Fibroblast of lung (primary cell): ENCODE measurements around the gene AGBL4. TPM values are rescaled to one million over a fixed set of nuclear protein-coding genes. Genes with fewer than 3 reads are reported as not detected.

Experiments
- DNase-seq, 2 donors: peaks; one replicate each; pipeline versions ENCODE4 v3.0.0 to v3.0.0-alpha.2; 2010; ENCODE audit warnings: low read depth in 2 of 2
- H2AFZ ChIP-seq: 2 replicates; pipeline ENCODE4 v1.5.1; 2012; ENCODE audit warnings: low read length, control low read depth, inconsistent platforms
- H3K27ac ChIP-seq: 2 replicates; pipeline ENCODE4 v1.5.1; 2011; ENCODE audit warnings: low read length, control low read depth; ENCODE audit not compliant: insufficient read depth
- H3K27me3 ChIP-seq: 2 replicates; pipeline ENCODE4 v1.5.1; 2011; ENCODE audit warnings: mild to moderate bottlenecking, low read length; ENCODE audit not compliant: control insufficient read depth, insufficient read depth
- H3K36me3 ChIP-seq: 2 replicates; pipeline ENCODE4 v1.5.1; 2011; ENCODE audit warnings: low read length; ENCODE audit not compliant: control insufficient read depth, insufficient read depth
- H3K4me1 ChIP-seq: 2 replicates; pipeline ENCODE4 v1.5.1; 2011; ENCODE audit warnings: low read length; ENCODE audit not compliant: control insufficient read depth, insufficient read depth; ENCODE audit errors: extremely low read depth
- H3K4me2 ChIP-seq: 2 replicates; pipeline ENCODE4 v1.5.1; 2011; ENCODE audit warnings: low read length, control low read depth; ENCODE audit not compliant: insufficient read depth; ENCODE audit errors: extremely low read depth
- H3K4me3 ChIP-seq, 4 experiments: fragments of 200-600 bp in 1 of 4; sonication (generic) in 1 of 4; replicated peaks in 1 of 4; 2 replicates each; pipeline ENCODE4 v1.5.1; 2011 to 2016; ENCODE audit warnings: low read length in 4 of 4, low read depth in 3 of 4, mild to moderate bottlenecking in 3 of 4, control low read depth in 2 of 4, inconsistent platforms in 1 of 4, mixed read lengths in 1 of 4; ENCODE audit not compliant: insufficient read depth in 1 of 4; ENCODE audit errors: control extremely low read depth in 1 of 4
- H3K79me2 ChIP-seq: 2 replicates; pipeline ENCODE4 v1.5.1; 2012; ENCODE audit warnings: mild to moderate bottlenecking, low read length, inconsistent platforms; ENCODE audit not compliant: control insufficient read depth, insufficient read depth
- H3K9ac ChIP-seq: 2 replicates; pipeline ENCODE4 v1.5.1; 2011; ENCODE audit warnings: mild to moderate bottlenecking, low read length, control low read depth; ENCODE audit not compliant: insufficient read depth
- H3K9me3 ChIP-seq: 2 replicates; pipeline ENCODE4 v1.5.1; 2012; ENCODE audit warnings: low read depth, low read length; ENCODE audit not compliant: control insufficient read depth, insufficient read depth
- H4K20me1 ChIP-seq: 2 replicates; pipeline ENCODE4 v1.5.1; 2011; ENCODE audit warnings: low read length; ENCODE audit not compliant: control insufficient read depth, insufficient read depth; ENCODE audit errors: extremely low read depth
- EZH2 ChIP-seq: IDR thresholded peaks from 2 replicates; pipeline ENCODE4 v1.5.1; 2012; ENCODE audit warnings: low read length, control low read depth, mild to moderate bottlenecking; ENCODE audit errors: missing control alignments
- polyA plus RNA-seq, 2 donors: library from polyadenylated mRNA; depleted of rRNA in 1 of 2; stranded (reverse) in 1 of 2; unstranded in 1 of 2; fragments of >200 nt; gene quantifications; 2 replicates each; pipeline ENCODE4 v1.2.1, GENCODE V29; 2011 to 2012; ENCODE audit warnings: missing spikeins in 1 of 2
- total RNA-seq: library from RNA; depleted of rRNA; stranded (reverse); fragments of >200 nt; gene quantifications from 2 replicates; pipeline ENCODE4 v1.2.1, GENCODE V29; 2014
- TF ChIP-seq, protein P1 (sequence below), 2 donors: IDR thresholded peaks in 1 of 2; conservative IDR thresholded peaks in 1 of 2; 1 replicate in 1 of 2; 2 replicates in 1 of 2; pipeline ENCODE4 v1.5.1; 2011 to 2012; ENCODE audit warnings: low read length in 2 of 2, control low read depth in 1 of 2, inconsistent platforms in 1 of 2, low read depth in 1 of 2, mild to moderate bottlenecking in 1 of 2

AGBL4 gene
- total and polyA plus RNA-seq, 2 donors (not counting 1 experiment from before 2014, with no cell fraction given), result not detected

GRCh38 chr1:49397086-49397485 is 626.7 kb downstream of the AGBL4 start:
- Histone ChIP-seq H3K9me3 (no peaks in the 10 kb centered on the region), H3K27ac (no peak overlapping the region), H3K4me3 (no peak overlapping the region), H3K9ac (no peak overlapping the region), H3K79me2 (no peaks in the 10 kb centered on the region), H4K20me1 (no peaks in the 10 kb centered on the region), H3K4me1 (no peaks in the 10 kb centered on the region), H3K36me3 (no peaks in the 10 kb centered on the region), H3K27me3 (no peaks in the 10 kb centered on the region), H2AFZ (no peak overlapping the region), H3K4me2 (no peak overlapping the region)
- TF ChIP-seq EZH2, result no peak
- TF ChIP-seq, protein P1, sequence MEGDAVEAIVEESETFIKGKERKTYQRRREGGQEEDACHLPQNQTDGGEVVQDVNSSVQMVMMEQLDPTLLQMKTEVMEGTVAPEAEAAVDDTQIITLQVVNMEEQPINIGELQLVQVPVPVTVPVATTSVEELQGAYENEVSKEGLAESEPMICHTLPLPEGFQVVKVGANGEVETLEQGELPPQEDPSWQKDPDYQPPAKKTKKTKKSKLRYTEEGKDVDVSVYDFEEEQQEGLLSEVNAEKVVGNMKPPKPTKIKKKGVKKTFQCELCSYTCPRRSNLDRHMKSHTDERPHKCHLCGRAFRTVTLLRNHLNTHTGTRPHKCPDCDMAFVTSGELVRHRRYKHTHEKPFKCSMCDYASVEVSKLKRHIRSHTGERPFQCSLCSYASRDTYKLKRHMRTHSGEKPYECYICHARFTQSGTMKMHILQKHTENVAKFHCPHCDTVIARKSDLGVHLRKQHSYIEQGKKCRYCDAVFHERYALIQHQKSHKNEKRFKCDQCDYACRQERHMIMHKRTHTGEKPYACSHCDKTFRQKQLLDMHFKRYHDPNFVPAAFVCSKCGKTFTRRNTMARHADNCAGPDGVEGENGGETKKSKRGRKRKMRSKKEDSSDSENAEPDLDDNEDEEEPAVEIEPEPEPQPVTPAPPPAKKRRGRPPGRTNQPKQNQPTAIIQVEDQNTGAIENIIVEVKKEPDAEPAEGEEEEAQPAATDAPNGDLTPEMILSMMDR (conservative IDR thresholded peaks at IDR 0.05 in 1 of 2, IDR thresholded peaks at IDR 0.05 in 1 of 2; ENCODE audit: low read depth in 1 of 2, low read length in 2 of 2), result no peak
- DNase-seq, result no peak

DNA sequence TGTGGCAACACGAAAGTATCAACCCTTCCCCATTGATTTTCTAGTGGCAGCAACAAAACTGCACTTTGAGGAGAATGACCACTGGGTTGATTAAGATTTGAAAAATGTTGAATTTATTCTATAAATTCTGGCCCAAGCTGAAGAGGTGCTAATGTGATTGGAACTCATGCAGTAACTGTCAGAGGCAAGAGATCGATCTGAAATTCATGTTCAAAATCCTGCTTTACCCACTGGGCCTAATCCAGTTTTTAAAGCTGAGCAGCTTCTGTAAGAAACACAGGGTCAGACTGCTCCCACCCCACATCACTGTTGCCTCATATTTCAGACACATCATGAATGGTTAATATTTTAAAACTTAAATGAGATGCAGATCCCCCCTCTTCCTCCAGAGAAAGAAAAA is 629.6 kb downstream of the AGBL4 start:
- Histone ChIP-seq H3K9ac (no peak overlapping the region), H3K27ac (no peak overlapping the region), H4K20me1 (no peaks in the 10 kb centered on the region), H3K4me3 (no peak overlapping the region), H3K9me3 (no peaks in the 10 kb centered on the region), H3K4me2 (no peak overlapping the region), H3K27me3 (no peaks in the 10 kb centered on the region), H3K4me1 (no peaks in the 10 kb centered on the region), H2AFZ (no peak overlapping the region), H3K79me2 (no peaks in the 10 kb centered on the region), H3K36me3 (no peaks in the 10 kb centered on the region)
- no peak for DNase-seq
- TF ChIP-seq, protein P1 (conservative IDR thresholded peaks at IDR 0.05 in 1 of 2, IDR thresholded peaks at IDR 0.05 in 1 of 2; ENCODE audit: low read depth in 1 of 2, low read length in 2 of 2), result no peak
- TF ChIP-seq EZH2, result no peak

DNA sequence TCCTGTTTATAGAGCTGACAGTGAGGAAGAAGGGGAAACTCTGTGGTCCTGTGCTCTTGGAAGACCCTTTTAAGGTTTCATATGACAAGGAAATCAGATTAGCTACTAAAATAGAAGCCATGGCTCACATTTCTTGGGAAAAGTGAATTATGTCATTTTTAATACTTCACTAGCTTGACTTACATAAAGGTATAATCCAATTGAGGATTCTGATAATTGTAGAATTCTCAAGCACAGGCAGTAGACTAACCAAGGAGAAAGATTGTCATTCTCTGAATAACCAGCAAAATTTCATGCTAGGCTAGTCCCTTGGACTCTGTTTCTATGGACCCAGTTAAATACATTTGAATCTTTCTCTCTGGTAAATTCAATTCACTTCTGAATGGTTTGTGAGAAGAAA is 634.1 kb downstream of the AGBL4 start:
- Histone ChIP-seq H3K27ac (no peak overlapping the region), H4K20me1 (no peaks in the 10 kb centered on the region), H3K4me3 (no peak overlapping the region), H3K27me3 (no peaks in the 10 kb centered on the region), H3K9ac (no peak overlapping the region), H2AFZ (no peak overlapping the region), H3K36me3 (no peaks in the 10 kb centered on the region), H3K79me2 (no peaks in the 10 kb centered on the region), H3K9me3 (no peaks in the 10 kb centered on the region), H3K4me2 (no peak overlapping the region), H3K4me1 (no peaks in the 10 kb centered on the region)
- TF ChIP-seq, protein P1 (conservative IDR thresholded peaks at IDR 0.05 in 1 of 2, IDR thresholded peaks at IDR 0.05 in 1 of 2; ENCODE audit: low read depth in 1 of 2, low read length in 2 of 2), result no peak
- TF ChIP-seq EZH2, result no peak
- no peak for DNase-seq
